AG09309 (cell line): ENCODE data around the gene RCBTB1.

Experiments
- DNase-seq: peaks from one replicate; pipeline ENCODE4 v3.0.0-alpha.2; 2010; ENCODE audit warnings: low read depth
- H3K4me3 ChIP-seq: 2 replicates; pipeline ENCODE4 v1.5.1; 2011; ENCODE audit warnings: mild to moderate bottlenecking, low read depth, low read length, moderate library complexity; ENCODE audit not compliant: control insufficient read depth
- TF ChIP-seq, protein P1 (sequence below): IDR thresholded peaks from 2 replicates; pipeline ENCODE4 v1.5.1; 2011; ENCODE audit warnings: mild to moderate bottlenecking, low read depth, low read length, inconsistent platforms; ENCODE audit not compliant: insufficient read depth, control insufficient read depth; ENCODE audit errors: missing control alignments

The RCBTB1 gene

DNA sequence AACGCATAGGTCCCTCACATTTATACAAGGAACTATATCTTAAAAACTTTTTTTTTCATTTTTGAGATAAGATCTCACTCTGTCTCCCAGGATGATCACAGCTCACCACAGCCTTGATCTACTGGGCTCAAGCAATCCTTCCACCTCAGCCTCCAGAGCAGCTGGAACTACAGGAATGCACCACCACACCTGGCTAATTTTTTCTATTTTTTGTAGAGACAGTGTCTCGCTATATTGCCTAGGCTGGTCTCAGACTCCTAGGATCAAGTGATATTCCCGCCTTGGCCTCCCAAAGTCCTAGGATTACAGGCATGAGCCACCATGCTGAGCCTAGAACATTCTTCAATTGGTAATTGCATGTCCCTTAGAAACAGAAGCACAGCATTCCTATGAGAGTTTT, 41.7 kb downstream of the RCBTB1 start:
- TF ChIP-seq, protein P1, sequence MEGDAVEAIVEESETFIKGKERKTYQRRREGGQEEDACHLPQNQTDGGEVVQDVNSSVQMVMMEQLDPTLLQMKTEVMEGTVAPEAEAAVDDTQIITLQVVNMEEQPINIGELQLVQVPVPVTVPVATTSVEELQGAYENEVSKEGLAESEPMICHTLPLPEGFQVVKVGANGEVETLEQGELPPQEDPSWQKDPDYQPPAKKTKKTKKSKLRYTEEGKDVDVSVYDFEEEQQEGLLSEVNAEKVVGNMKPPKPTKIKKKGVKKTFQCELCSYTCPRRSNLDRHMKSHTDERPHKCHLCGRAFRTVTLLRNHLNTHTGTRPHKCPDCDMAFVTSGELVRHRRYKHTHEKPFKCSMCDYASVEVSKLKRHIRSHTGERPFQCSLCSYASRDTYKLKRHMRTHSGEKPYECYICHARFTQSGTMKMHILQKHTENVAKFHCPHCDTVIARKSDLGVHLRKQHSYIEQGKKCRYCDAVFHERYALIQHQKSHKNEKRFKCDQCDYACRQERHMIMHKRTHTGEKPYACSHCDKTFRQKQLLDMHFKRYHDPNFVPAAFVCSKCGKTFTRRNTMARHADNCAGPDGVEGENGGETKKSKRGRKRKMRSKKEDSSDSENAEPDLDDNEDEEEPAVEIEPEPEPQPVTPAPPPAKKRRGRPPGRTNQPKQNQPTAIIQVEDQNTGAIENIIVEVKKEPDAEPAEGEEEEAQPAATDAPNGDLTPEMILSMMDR: no peak
- DNase-seq: no peak
- H3K4me3 ChIP-seq: no peak overlapping the region

GRCh38 chr13:49540552-49540951, 44.8 kb downstream of the RCBTB1 start:
- no peak overlapping the region for H3K4me3 ChIP-seq
- TF ChIP-seq, protein P1: no peak
- no peak for DNase-seq

DNA sequence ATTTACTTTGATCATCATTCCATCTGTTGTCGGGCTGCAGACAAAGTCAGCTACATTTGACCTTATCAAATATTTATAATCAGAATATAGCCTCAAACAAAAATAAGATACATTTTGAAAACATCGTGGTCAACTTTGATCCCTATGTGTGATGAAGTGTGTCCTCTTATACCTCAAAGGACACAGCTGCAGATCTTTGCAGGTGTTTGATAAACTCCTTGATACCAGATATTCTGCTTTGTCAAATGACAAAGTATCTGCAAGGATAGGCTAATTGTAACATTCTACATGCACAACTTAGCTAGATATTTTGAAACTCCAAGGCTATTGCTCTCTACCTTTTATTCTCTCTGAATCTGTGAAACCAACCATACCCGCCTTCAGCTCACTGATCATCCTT, 45.6 kb downstream of the RCBTB1 start:
- no peak for DNase-seq
- TF ChIP-seq, protein P1: no peak
- H3K4me3 ChIP-seq: no peak overlapping the region

- TF ChIP-seq, protein P1: no peak
- DNase-seq: no peak
- no peak overlapping the region for H3K4me3 ChIP-seq
Observed at GRCh38 chr13:49539313-49539712, 46.0 kb downstream of the RCBTB1 start.

DNA sequence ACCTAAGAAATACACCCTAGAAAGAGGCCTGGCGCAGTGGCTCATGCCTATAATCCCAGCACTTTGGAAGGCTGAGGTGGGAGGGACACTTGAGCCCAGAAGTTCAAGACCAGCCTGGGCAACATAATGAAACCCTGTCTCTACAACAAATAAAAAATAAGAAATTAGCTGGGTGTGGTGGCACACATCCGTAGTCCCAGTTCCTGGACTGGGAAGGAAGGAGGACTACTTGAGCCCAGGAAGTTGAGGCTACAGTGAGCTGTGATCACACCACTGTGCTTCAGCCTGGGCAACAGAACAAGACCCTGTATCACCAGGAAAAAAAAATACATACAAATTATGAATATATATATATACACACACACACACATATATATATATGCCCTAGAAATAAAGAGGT, 47.0 kb downstream of the RCBTB1 start:
- no peak for DNase-seq
- no peak overlapping the region for H3K4me3 ChIP-seq
- TF ChIP-seq, protein P1: no peak

DNA sequence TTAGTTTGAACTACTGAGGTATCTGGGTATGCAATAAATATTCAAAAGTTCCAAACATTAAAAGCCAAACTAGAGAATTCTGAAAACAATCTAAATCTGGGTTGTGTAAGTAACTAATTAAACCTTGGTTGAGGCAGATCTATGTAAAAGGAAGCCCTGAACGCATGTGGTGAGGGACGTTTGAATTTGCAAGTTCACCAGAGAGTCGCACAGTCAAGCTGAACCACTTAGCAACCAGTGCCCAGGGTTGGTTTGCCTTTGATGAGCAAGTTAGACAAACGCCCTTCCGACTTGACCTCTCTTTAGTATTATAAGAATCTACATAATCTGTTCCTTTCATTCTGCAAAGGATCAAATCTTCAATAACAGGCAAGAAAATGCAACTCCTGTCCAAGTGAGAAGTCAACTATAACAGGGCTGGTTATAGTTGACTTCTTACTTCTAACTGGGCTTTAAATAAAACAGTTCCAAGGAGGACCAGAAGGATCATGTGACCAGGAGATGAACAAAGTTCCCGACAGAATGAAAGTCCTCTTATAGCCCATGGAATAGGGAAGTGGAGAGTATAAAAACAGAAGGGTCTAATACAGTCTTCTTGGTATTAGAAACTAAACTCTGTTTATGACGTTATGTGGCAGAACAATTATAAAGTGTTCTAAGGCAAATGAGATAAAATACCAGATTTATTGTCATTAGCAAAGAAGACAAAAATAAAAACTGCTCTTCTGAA, 49.0 kb downstream of the RCBTB1 start:
- no peak for DNase-seq
- TF ChIP-seq, protein P1: no peak
- H3K4me3 ChIP-seq: no peak overlapping the region
